Measurements from ENCODE around the gene PDE4D. TPM values are rescaled to one million over a fixed set of nuclear protein-coding genes. Genes with fewer than 3 reads are reported as not detected.

Gene PDE4D
- total RNA-seq, 1 donor from 2014 or later: 7.6 TPM

DNA sequence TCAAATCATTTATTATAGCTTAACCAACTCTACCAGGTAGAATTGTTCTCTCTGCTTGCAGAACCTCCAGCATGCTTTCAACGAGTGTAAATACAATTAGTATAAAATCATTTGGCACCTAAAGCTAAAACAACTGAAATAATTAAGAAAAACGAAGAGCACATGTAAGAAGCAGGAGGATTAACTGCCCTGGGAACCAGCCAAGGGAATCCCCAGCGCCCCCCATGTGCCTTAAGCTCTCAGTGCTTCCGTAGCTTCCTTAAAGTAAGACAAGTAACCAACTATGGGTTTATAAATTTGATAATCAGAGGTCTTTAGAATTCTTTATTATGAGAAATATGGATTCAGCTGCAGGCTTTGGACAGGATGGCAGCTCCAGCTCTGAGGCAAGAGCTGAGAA is 908.2 kb downstream of the PDE4D start:
- Mint-ChIP-seq H3K9me3 (ENCODE audit: low read depth) (no peaks in the 10 kb centered on the region), H3K27ac (no peak overlapping the region), H3K27me3 (no peaks in the 10 kb centered on the region), H3K4me3 (ENCODE audit: low read depth) (no peak overlapping the region), H3K36me3 (ENCODE audit: insufficient read depth) (no peaks in the 10 kb centered on the region), H3K4me1 (ENCODE audit: low read depth) (no peaks in the 10 kb centered on the region)
- no peak for DNase-seq (ENCODE audit: low spot score, unreplicated experiment)
- TF ChIP-seq, protein P1, sequence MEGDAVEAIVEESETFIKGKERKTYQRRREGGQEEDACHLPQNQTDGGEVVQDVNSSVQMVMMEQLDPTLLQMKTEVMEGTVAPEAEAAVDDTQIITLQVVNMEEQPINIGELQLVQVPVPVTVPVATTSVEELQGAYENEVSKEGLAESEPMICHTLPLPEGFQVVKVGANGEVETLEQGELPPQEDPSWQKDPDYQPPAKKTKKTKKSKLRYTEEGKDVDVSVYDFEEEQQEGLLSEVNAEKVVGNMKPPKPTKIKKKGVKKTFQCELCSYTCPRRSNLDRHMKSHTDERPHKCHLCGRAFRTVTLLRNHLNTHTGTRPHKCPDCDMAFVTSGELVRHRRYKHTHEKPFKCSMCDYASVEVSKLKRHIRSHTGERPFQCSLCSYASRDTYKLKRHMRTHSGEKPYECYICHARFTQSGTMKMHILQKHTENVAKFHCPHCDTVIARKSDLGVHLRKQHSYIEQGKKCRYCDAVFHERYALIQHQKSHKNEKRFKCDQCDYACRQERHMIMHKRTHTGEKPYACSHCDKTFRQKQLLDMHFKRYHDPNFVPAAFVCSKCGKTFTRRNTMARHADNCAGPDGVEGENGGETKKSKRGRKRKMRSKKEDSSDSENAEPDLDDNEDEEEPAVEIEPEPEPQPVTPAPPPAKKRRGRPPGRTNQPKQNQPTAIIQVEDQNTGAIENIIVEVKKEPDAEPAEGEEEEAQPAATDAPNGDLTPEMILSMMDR (IDR thresholded peaks at IDR 0.05; ENCODE audit: unreplicated experiment): no peak

DNA sequence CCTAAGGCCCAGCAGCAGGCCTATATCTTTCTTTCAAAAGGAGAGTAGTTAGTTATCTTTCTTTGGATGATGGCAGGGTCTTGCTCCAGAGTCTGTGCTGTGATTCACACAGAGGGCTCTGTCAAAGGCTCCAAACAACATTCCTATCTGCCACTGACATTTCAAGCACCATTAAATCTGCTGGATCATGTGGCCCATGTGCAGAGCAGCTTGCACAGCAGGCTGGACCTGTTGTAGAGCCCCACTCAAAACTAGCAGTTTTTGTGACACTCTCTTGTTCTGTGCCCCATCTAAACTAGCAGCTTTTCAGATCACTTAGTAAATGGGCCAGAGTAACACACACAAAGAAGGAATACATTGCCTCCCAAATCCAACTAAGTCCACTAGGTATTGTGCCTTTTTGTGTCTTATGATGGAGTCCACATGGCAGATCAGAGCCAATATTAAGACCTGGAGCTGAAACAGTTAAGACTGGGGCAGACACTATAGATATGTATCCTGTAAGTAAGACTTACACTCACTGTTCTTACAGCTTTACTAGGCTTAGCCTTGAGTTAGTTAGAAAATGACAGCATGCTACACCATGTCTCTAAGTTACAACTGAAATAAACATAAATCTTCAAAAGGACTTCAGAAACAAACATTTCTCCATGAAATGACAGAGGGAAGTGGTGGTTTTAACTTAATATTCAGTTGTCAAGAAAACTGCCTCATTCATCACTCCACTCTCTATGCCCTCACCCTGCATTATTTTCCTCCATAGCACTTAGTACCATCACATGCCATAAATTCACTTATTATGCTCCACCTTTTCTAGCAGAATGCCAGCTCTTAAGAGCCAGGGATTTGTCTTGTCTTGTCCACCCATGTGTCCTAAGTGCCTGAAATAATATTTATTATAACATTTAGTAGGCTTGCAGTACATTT is 909.7 kb downstream of the PDE4D start:
- no peak for DNase-seq (ENCODE audit: low spot score, unreplicated experiment)
- H3K4me1 Mint-ChIP-seq (ENCODE audit: low read depth): no peaks in the 10 kb centered on the region
- H3K9me3 Mint-ChIP-seq (ENCODE audit: low read depth): no peaks in the 10 kb centered on the region
- TF ChIP-seq, protein P1 (IDR thresholded peaks at IDR 0.05; ENCODE audit: unreplicated experiment): no peak
- no peak overlapping the region for H3K27ac Mint-ChIP-seq
- H3K4me3 Mint-ChIP-seq (ENCODE audit: low read depth): no peak overlapping the region
- H3K36me3 Mint-ChIP-seq (ENCODE audit: insufficient read depth): no peaks in the 10 kb centered on the region
- no peaks in the 10 kb centered on the region for H3K27me3 Mint-ChIP-seq

DNA sequence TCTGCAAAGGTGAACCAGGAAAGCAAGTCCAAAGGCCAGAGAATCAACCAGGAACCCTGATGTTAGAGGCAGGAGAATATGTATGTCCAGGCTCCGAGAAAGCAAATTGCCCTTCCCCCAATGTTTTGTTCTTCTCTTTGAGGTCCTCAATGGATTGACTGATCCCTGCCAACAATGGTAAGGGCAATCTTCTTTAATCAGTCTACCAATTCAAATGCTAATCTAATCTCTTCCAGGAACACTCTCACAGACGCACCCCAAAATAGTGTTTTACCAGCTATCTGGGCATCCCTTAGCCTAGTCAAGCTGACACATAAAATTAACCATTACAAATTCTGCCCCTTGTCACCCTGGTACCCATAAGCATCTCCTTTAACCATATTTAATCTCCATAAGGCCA is 912.6 kb downstream of the PDE4D start:
- no peak for DNase-seq (ENCODE audit: low spot score, unreplicated experiment)
- H3K9me3 Mint-ChIP-seq (ENCODE audit: low read depth): no peaks in the 10 kb centered on the region
- H3K4me3 Mint-ChIP-seq (ENCODE audit: low read depth): no peak overlapping the region
- TF ChIP-seq, protein P1 (IDR thresholded peaks at IDR 0.05; ENCODE audit: unreplicated experiment): no peak
- H3K27me3 Mint-ChIP-seq: no peaks in the 10 kb centered on the region
- H3K36me3 Mint-ChIP-seq (ENCODE audit: insufficient read depth): no peaks in the 10 kb centered on the region
- H3K27ac Mint-ChIP-seq: no peak overlapping the region
- H3K4me1 Mint-ChIP-seq (ENCODE audit: low read depth): no peaks in the 10 kb centered on the region

DNA sequence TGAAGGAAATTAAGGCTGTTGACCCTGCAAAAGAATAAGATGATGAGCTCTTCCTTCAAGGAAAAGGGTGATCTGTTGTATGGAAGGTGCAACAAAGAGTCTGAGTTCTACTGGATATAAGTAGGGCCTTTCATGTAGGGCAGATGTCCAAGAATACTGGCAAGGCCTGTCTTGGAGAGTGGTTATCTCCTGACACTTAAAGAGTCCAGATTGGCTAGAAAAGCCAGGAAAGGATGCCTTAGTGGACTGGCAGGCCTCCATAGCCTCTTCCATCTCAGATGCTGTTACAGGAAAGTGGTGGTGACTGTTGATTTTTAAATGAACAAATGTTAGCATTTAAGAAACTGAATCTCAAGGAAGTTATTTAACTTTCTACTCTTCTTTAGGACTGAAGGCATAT is 914.4 kb downstream of the PDE4D start:
- no peak overlapping the region for H3K27ac Mint-ChIP-seq
- no peaks in the 10 kb centered on the region for H3K9me3 Mint-ChIP-seq (ENCODE audit: low read depth)
- DNase-seq (ENCODE audit: low spot score, unreplicated experiment): no peak
- peaks cover 1% of the 10 kb centered on the region for H3K36me3 Mint-ChIP-seq (ENCODE audit: insufficient read depth)
- no peak overlapping the region for H3K4me3 Mint-ChIP-seq (ENCODE audit: low read depth)
- no peaks in the 10 kb centered on the region for H3K4me1 Mint-ChIP-seq (ENCODE audit: low read depth)
- TF ChIP-seq, protein P1 (IDR thresholded peaks at IDR 0.05; ENCODE audit: unreplicated experiment): no peak
- H3K27me3 Mint-ChIP-seq: no peaks in the 10 kb centered on the region

DNA sequence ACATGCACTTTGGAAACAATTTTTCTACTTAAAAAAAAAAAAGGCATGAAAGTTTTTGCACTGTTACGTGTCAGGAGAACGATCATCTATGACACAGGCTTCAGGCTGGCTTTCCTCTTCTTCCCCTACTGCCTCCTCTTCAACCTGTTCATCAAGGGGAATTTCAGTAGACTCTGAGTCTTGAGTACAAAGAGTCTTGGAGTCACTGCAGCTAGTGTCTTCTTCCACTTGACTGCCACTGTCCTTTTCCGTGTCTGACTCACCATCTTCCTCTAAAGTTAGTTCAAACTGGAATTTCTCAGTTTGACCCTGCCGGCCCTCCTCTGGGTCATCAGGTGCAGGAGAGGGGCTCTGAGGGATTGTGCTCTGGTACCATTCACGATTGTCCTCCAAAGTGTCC is 918.9 kb downstream of the PDE4D start:
- Mint-ChIP-seq H3K27ac (no peak overlapping the region), H3K27me3 (no peaks in the 10 kb centered on the region), H3K4me1 (ENCODE audit: low read depth) (no peaks in the 10 kb centered on the region), H3K36me3 (ENCODE audit: insufficient read depth) (peaks cover 1% of the 10 kb centered on the region), H3K9me3 (ENCODE audit: low read depth) (no peaks in the 10 kb centered on the region), H3K4me3 (ENCODE audit: low read depth) (no peak overlapping the region)
- TF ChIP-seq, protein P1 (IDR thresholded peaks at IDR 0.05; ENCODE audit: unreplicated experiment): no peak
- DNase-seq (ENCODE audit: low spot score, unreplicated experiment): no peak

Measured in progenitor cell of endocrine pancreas (in vitro differentiated cells).